ENCODE results near the gene SYNE3. TPM values are rescaled to one million over a fixed set of nuclear protein-coding genes. Genes with fewer than 3 reads are reported as not detected.

SYNE3 gene, protein sequence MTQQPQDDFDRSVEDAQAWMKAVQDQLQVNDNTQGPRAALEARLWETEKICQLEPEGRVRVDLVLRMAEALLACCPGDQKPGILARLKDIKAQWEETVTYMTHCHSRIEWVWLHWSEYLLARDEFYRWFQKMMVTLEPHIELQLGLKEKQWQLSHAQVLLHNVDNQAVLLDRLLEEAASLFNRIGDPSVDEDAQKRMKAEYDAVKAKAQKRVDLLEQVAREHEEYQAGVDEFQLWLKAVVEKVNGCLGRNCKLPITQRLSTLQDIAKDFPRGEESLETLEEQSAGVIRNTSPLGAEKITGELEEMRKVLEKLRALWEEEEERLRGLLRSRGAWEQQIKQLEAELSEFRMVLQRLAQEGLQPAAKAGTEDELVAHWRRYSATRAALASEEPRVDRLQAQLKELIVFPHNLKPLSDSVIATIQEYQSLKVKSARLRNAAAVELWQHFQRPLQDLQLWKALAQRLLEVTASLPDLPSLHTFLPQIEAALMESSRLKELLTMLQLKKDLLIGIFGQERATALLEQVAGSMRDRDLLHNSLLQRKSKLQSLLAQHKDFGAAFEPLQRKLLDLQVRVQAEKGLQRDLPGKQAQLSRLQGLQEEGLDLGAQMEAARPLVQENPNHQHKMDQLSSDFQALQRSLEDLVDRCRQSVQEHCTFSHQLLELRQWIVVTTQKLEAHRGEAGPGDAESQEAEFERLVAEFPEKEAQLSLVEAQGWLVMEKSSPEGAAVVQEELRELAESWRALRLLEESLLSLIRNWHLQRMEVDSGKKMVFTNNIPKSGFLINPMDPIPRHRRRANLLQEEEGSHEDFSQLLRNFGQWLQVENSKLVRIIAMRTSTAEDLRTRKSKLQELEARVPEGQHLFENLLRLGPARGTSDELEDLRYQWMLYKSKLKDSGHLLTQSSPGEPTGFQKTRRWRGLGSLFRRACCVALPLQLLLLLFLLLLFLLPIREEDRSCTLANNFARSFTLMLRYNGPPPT
- 4.2 TPM for polyA plus RNA-seq (2013, experiment 1 of 2)
- polyA plus RNA-seq (2013, experiment 2 of 2): 3.9 TPM

DNA sequence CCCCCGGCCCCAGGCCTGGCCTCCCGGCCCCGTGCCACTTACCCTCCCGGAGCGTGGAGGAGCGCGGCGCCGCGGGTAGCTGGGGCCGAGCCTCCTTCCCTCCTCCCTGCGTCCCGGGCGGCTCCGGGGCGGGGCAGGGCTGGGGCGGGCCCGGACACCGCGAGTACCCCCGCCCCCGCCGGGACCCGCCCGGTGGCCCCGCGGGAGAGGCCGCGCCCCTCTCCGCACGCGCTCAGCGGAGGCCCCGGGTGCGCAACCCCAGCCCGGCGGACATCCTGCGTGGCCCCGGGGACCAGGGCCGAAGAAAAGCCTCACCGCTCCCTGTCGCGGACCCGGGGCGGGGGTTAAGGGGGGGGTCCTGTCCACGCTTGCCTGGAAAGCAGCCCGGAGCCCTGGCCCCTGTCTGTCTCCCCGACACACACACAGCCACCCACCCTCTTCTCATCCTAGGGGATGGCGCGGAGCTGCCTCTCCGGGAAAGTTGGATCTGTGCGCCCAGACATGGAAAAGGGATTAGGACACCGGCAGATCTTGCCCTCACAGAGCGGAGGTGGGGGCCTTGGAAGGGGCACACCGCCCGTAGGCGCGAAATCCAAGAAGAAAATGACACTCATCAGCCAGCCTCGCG, at the start of gene SYNE3:
Gene SYNE3, minus strand, starts transcription at position 97 of the 628 bp plus-strand sequence. CDS start 40,829 bp downstream, outside the sequence.
- peaks cover 43% of the 10 kb centered on the region for H3K4me1 ChIP-seq (ENCODE audit: control insufficient read depth, insufficient read depth, low read length, poor library complexity, severe bottlenecking)
- no peaks in the 10 kb centered on the region for H3K9me3 ChIP-seq (ENCODE audit: control insufficient read depth, low read length)
- H3K4me3 ChIP-seq (ENCODE audit: extremely low read depth, insufficient read depth, low read length, poor library complexity, severe bottlenecking): peak within 1 kb of the TSS; percentile 43
- H3K36me3 ChIP-seq (ENCODE audit: control insufficient read depth, insufficient read depth, low read length): no peaks in the 10 kb centered on the region
- H3K27ac ChIP-seq (ENCODE audit: low read depth, low read length, severe bottlenecking): no peak within 1 kb of the TSS
- 14 to 22% methylated on average over 32 to 43 of the region's 60 CpGs for WGBS, 2 experiments (ENCODE audit: insufficient coverage in 2 of 2)

DNA sequence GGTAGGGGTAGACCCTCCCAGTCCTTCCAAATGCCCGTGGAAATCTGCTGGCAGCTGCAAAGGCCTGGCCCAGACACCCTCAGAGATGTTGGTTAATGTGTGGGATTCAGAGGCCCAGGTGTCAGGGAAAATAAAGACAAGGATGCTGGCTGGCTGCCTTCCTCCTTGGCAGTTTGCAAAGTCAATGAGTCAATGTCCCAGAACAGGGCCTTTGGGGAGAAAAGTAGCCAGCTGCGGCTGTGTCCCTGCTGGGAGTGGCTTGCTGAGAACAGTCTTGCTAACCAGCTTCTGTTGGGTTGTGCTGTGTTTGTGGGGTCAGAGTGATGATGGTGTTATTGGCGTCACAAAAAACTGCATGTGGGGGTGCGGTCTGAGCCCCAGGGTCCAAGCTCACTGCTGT, 47.6 kb upstream of the SYNE3 start:
- Histone ChIP-seq H3K9me3 (ENCODE audit: control insufficient read depth, low read length) (no peaks in the 10 kb centered on the region), H3K27ac (ENCODE audit: low read depth, low read length, severe bottlenecking) (no peak overlapping the region), H3K36me3 (ENCODE audit: control insufficient read depth, insufficient read depth, low read length) (no peaks in the 10 kb centered on the region), H3K4me1 (ENCODE audit: control insufficient read depth, insufficient read depth, low read length, poor library complexity, severe bottlenecking) (no peaks in the 10 kb centered on the region), H3K4me3 (ENCODE audit: extremely low read depth, insufficient read depth, low read length, poor library complexity, severe bottlenecking) (no peak overlapping the region)
- 60 to 62% methylated on average over 3 to 4 of the region's 4 CpGs for WGBS, 2 experiments (ENCODE audit: insufficient coverage in 2 of 2)

DNA sequence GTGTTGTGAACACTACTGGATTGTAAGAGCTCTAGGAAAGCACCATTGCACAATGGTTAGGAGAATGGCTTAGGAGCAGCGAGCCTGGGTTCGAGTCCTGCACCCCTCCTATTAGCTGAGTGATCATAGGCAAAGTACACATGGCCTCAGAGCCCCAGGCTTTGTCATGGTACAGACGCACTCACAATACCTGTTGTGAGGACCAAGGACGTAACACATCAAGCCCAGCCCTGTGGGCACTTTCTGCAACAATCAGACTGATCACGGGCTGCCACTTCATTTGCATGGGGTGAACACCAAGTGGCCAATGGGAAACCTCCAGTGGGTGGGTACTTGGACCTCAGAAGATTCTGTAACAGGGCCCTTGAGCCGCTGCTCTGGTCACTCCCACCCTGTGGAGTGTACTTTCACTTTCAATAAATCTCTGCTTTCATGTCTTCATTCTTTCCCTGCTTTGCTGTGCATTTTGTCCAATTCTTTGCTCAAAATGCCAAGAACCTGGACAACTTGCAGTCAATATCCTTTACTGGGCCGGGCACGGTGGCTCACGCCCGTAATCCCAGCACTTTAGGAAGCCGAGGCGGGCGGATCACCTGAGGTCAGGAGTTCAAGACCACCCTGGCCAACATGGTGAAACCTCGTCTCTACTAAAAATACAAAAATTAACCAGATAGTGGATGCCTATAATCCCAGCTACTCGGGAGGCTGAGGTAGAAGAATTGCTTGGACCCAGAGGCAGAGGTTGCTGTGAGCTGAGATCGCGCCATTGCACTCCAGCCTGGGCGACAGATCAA, 46.6 kb upstream of the SYNE3 start:
- no peaks in the 10 kb centered on the region for H3K4me1 ChIP-seq (ENCODE audit: control insufficient read depth, insufficient read depth, low read length, poor library complexity, severe bottlenecking)
- H3K9me3 ChIP-seq (ENCODE audit: control insufficient read depth, low read length): no peaks in the 10 kb centered on the region
- no peak overlapping the region for H3K27ac ChIP-seq (ENCODE audit: low read depth, low read length, severe bottlenecking)
- 77% methylated on average over 6 to 7 of the region's 18 CpGs for whole genome bisulfite sequencing, 2 experiments (ENCODE audit: insufficient coverage in 2 of 2)
- H3K4me3 ChIP-seq (ENCODE audit: extremely low read depth, insufficient read depth, low read length, poor library complexity, severe bottlenecking): no peak overlapping the region
- no peaks in the 10 kb centered on the region for H3K36me3 ChIP-seq (ENCODE audit: control insufficient read depth, insufficient read depth, low read length)

DNA sequence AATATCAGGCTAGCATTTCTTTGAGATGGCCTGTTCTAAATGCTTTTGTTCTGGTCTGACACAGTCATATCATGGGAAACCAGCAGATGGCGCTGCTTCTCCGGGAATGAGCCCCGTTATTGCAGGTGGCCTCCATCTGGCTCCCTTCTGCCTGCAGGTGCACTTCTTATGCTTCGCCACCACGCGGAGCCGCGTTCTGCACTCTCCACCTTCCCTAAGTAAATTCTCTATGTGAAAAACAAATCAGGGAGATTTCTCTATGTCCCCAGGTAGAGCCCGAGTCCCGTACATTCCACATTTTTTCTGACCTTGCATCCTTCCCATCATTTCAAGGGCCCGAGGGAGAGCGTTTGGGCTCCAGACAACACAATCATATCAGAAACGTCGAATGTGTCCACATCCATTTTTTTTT, 44.6 kb upstream of the SYNE3 start:
- Histone ChIP-seq H3K27ac (ENCODE audit: low read depth, low read length, severe bottlenecking) (no peak overlapping the region), H3K4me3 (ENCODE audit: extremely low read depth, insufficient read depth, low read length, poor library complexity, severe bottlenecking) (no peak overlapping the region), H3K4me1 (ENCODE audit: control insufficient read depth, insufficient read depth, low read length, poor library complexity, severe bottlenecking) (no peaks in the 10 kb centered on the region), H3K36me3 (ENCODE audit: control insufficient read depth, insufficient read depth, low read length) (no peaks in the 10 kb centered on the region), H3K9me3 (ENCODE audit: control insufficient read depth, low read length) (no peaks in the 10 kb centered on the region)
- 25 to 26% methylated on average over 7 to 8 of the region's 14 CpGs for WGBS, 2 experiments (ENCODE audit: insufficient coverage in 2 of 2)

DNA sequence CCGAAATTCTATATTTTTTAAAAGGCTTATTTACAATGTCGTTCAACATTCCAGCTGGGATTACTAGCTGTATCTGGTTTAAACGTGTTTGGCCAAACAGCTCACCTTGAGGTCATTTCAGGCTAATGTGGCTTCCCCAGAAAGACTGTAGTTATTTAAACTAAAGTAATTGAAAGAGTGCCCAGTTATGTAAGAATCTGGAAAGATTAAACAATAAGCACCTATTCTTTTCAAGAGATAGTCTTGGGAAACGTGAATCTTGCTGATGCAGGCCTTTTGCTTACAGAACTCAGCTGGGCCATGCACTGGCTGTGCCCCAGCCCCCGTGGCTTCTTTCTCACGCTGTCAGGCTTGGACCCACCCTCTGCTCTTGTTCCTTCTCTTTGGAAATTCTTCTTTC, 42.8 kb upstream of the SYNE3 start:
- H3K4me1 ChIP-seq (ENCODE audit: control insufficient read depth, insufficient read depth, low read length, poor library complexity, severe bottlenecking): no peaks in the 10 kb centered on the region
- WGBS, 2 experiments (ENCODE audit: insufficient coverage in 2 of 2): 73 to 77% methylated on average over 4 to 6 of the region's 6 CpGs

DNA sequence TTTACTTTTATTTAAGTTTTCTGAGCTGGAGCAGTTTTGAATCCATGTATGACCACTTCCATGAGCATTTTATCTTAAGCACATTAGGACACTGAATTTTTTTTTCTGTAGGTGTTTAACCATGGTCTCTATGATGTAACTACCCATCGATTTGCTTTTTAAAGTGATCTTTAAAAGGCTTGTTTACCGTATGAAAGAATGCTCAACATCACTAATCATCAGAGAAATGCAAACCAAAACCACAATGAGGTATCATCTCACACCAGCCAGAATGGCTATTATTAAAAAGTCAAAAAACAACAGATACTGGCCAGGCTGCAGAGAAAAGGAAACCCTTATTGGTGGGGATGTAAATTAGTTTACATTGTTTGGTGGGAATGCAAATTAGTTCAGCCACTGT, 41.4 kb upstream of the SYNE3 start:
- no peak overlapping the region for H3K4me3 ChIP-seq (ENCODE audit: extremely low read depth, insufficient read depth, low read length, poor library complexity, severe bottlenecking)
- no peaks in the 10 kb centered on the region for H3K4me1 ChIP-seq (ENCODE audit: control insufficient read depth, insufficient read depth, low read length, poor library complexity, severe bottlenecking)
- no peak overlapping the region for H3K27ac ChIP-seq (ENCODE audit: low read depth, low read length, severe bottlenecking)
- H3K9me3 ChIP-seq (ENCODE audit: control insufficient read depth, low read length): no peaks in the 10 kb centered on the region
- WGBS, 2 experiments (ENCODE audit: insufficient coverage in 2 of 2): no CpG with 5 or more reads among the region's 2 CpGs
- no peaks in the 10 kb centered on the region for H3K36me3 ChIP-seq (ENCODE audit: control insufficient read depth, insufficient read depth, low read length)

More for the DNA sequence above, 42.8 kb upstream of the SYNE3 start:
- Histone ChIP-seq H3K27ac (ENCODE audit: low read depth, low read length, severe bottlenecking) (no peak overlapping the region), H3K36me3 (ENCODE audit: control insufficient read depth, insufficient read depth, low read length) (no peaks in the 10 kb centered on the region), H3K4me3 (ENCODE audit: extremely low read depth, insufficient read depth, low read length, poor library complexity, severe bottlenecking) (no peak overlapping the region), H3K9me3 (ENCODE audit: control insufficient read depth, low read length) (no peaks in the 10 kb centered on the region)

DNA sequence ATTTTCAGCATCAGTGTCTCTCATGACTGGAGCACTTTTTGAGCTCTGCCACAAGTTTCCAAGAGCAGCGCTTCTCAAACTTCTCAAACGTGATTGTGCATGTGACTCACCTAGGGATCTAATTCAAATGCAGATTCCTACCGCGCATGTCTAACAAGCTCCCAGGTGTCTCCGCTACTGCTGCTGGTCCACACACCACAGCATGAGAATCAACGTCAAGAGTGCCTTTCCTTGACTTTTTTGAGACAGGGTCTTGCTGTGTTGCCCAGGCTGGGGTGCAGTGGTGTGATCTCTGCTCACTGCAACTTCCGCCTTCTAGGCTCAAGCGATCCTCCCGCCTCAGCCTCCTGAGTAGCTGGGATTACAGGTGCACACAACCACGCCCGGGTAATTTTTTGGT, 40.8 kb upstream of the SYNE3 start:
- WGBS, 2 experiments (ENCODE audit: insufficient coverage in 2 of 2): 73 to 83% methylated on average over 9 to 11 of the region's 11 CpGs

DNA sequence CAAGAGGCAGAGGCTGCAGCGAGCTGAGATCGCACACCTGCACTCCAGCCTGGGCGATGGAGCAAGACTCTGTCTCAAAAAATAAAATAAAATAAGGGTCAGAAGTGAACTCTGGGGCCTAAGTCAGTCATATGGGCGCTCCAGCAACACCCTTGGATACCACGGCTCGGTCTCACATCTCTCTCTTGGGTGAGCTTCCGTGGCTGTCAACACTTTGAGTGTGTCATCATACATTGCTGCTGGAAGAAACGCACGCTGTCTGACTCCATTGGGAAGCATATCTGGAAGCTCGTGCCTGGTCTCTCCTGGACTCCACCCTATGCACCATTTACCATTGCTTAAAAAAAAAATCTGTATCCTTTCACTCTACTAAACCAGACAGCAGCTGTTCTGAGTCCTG, 38.6 kb upstream of the SYNE3 start:
- no peak overlapping the region for H3K27ac ChIP-seq (ENCODE audit: low read depth, low read length, severe bottlenecking)
- WGBS, 2 experiments (ENCODE audit: insufficient coverage in 2 of 2): 84 to 93% methylated on average over 7 to 10 of the region's 10 CpGs
- peaks cover under 1% of the 10 kb centered on the region for H3K36me3 ChIP-seq (ENCODE audit: control insufficient read depth, insufficient read depth, low read length)
- no peaks in the 10 kb centered on the region for H3K9me3 ChIP-seq (ENCODE audit: control insufficient read depth, low read length)
- no peak overlapping the region for H3K4me3 ChIP-seq (ENCODE audit: extremely low read depth, insufficient read depth, low read length, poor library complexity, severe bottlenecking)
- H3K4me1 ChIP-seq (ENCODE audit: control insufficient read depth, insufficient read depth, low read length, poor library complexity, severe bottlenecking): no peaks in the 10 kb centered on the region

More for the DNA sequence above, 40.8 kb upstream of the SYNE3 start:
- Histone ChIP-seq H3K27ac (ENCODE audit: low read depth, low read length, severe bottlenecking) (no peak overlapping the region), H3K36me3 (ENCODE audit: control insufficient read depth, insufficient read depth, low read length) (no peaks in the 10 kb centered on the region), H3K9me3 (ENCODE audit: control insufficient read depth, low read length) (no peaks in the 10 kb centered on the region), H3K4me1 (ENCODE audit: control insufficient read depth, insufficient read depth, low read length, poor library complexity, severe bottlenecking) (no peaks in the 10 kb centered on the region), H3K4me3 (ENCODE audit: extremely low read depth, insufficient read depth, low read length, poor library complexity, severe bottlenecking) (no peak overlapping the region)

DNA sequence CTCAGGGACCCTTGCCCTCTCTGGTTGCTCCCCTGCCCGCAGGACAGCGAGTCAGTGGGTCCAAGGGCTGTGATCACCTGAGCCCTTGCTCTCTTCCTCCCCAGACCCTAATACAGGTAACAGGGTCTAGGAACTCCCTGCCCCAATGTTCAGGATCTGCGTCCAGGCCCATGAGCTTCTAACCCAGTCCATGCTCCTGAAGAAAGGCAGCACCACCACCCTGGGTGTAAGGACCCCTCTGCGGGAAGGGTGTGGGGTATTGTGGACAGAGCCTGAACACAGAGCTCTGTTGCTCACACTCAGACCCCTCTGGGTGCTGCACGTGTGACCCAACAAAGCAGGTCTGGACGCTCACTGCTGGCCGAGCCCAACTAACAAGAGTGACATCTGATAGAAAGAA, 36.7 kb upstream of the SYNE3 start:
- H3K36me3 ChIP-seq (ENCODE audit: control insufficient read depth, insufficient read depth, low read length): peaks cover 3% of the 10 kb centered on the region
- H3K4me1 ChIP-seq (ENCODE audit: control insufficient read depth, insufficient read depth, low read length, poor library complexity, severe bottlenecking): peaks cover 5% of the 10 kb centered on the region
- no peak overlapping the region for H3K4me3 ChIP-seq (ENCODE audit: extremely low read depth, insufficient read depth, low read length, poor library complexity, severe bottlenecking)
- 70 to 88% methylated on average over 3 to 4 of the region's 7 CpGs for WGBS, 2 experiments (ENCODE audit: insufficient coverage in 2 of 2)
- no peaks in the 10 kb centered on the region for H3K9me3 ChIP-seq (ENCODE audit: control insufficient read depth, low read length)
- no peak overlapping the region for H3K27ac ChIP-seq (ENCODE audit: low read depth, low read length, severe bottlenecking)

DNA sequence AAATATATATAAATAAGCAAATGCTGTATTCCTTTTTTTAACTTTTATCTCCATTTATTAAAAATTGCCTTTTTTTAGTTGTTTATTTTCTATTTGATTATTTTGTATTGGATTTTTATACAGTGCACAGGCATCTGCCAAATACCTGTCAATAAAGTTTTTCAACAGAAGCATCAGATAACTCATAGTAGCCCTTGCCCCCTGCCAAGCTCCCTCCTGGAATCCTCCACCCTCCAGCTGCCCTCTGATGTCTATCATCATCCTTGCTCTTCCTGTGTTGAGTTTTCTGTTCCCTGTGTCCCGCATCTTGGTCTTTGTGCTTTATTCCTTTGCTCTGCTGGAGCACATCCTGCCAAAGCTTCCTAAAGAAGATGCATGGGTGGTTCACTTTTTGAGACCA, 35.0 kb upstream of the SYNE3 start:
- Histone ChIP-seq H3K4me3 (ENCODE audit: extremely low read depth, insufficient read depth, low read length, poor library complexity, severe bottlenecking) (no peak overlapping the region), H3K36me3 (ENCODE audit: control insufficient read depth, insufficient read depth, low read length) (peaks cover 3% of the 10 kb centered on the region), H3K27ac (ENCODE audit: low read depth, low read length, severe bottlenecking) (no peak overlapping the region), H3K4me1 (ENCODE audit: control insufficient read depth, insufficient read depth, low read length, poor library complexity, severe bottlenecking) (peaks cover 18% of the 10 kb centered on the region), H3K9me3 (ENCODE audit: control insufficient read depth, low read length) (no peaks in the 10 kb centered on the region)
- WGBS, 2 experiments (ENCODE audit: insufficient coverage in 2 of 2): 83% methylated on average over 1 of the region's 1 CpG; no CpG with 5 or more reads in 1 of the 2 experiments

All from mesodermal cell (in vitro differentiated cells).